NOMO-1 treated with DMSO at 0.1 percent for 48 hours (cell line): Measurements from ENCODE around the gene DDX23.
"Not testable (repeated sequence)": the region's sequence is repeated elsewhere in the genome, so short reads cannot be mapped to it uniquely, and the experiment has no call there.

ENCODE experiments used
- DNase-seq: peaks from one replicate; lab custom pipeline; 2025; ENCODE audit not compliant: unreplicated experiment; lab: John Stamatoyannopoulos, UW

The DDX23 gene

DNA sequence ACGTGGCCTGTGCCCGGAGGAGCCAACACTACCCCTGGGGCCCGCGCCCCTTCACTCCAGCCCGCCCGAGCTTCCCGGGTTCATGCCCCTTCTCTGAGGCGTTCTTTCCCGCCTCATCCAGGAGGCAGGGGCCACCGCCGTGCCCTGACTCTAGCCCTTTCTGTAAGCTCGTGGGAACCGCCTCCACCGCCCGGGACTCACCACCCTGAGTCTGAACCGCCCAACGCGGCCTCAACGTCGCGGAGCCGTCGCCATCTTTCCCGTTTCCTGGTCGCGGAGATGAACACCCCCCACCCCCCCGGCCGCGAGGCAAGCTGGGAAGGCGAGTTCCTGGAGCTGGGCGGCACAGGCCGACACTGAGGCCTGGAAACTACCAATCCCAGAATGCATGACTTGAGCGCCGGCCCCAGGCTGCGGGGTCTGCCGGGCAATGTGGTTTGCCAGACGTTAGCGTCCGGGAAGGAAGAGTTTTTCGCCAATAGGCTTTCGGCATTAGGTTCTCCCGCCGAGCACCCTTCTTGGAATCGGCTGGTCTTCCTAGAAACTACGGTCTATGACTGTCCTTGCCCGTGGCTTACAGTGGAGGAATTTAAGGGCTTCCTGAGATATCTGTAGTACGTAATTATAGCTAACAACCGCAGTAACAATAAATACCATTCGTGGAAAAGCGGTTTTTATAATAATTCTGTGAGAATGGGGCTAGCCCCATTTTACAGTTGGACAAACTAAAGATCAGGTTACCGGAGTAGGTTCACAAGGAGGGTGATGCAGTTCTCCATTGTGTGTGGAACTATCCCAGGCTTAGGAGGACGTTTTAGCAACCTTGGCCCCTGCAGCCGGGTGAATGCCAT, at the start of gene DDX23:
DDX23 (minus strand) TSS at position 281 of the 851 bp plus-strand sequence. CDS start 6,381 bp downstream, outside the sequence.
- DNase-seq: peak; percentile 97

DNA sequence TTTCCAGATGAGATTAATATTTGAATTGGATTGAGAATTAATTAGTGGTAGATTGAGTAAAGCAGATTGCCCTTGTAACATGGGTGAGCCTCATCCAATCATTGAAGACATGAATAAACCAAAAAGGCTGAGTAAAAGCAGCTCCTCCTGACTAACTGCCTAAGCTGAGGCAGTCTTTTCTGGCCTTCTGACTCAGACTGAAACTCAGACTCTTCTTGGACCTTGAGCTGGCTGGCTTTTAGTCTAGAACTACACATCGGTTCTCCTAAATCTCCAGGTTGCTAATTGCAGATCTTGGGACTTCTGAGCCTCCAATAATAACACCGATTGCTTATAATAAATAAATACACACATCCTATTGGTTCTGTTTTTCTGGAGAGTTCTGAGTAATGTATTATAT, 49.3 kb upstream of the DDX23 start:
- DNase-seq: no peak

DNA sequence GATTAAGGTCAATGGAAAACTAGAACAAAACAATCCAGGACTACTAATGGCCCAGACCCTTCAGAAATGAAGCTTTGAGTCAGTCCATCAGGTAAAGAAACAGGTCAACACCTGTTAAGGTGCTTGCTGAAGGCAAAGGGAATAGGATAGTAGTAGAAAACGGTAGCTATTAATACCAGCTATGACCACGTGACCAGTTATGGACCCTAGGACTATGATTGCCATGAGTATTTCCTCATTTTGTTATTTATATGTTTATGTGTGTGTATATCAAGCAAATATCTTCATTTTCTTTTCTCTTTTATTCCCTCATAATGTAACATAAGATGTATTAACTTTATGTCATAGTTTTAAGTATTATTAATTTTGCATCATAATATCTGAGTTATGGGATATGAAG, 47.7 kb upstream of the DDX23 start:
- DNase-seq: no peak

DNA sequence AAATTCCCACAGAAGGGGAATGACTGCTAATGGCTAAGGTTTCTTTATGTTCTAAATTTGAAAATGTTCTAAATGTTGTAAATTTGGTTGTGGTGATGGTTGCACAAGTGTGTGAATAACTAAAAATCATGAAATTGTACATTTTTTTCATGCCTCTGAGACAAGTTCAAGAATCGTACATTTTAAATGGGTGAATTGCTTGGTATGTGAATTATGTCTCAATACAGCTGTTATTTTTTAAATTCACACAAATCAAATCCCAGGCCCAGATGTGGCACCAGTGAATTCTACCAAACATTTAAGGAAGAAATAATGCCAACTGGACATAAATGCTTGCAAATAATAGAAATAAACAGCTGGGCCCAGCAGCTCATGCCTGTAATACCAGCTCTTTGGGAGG, 42.3 kb upstream of the DDX23 start:
- DNase-seq: no peak

DNA sequence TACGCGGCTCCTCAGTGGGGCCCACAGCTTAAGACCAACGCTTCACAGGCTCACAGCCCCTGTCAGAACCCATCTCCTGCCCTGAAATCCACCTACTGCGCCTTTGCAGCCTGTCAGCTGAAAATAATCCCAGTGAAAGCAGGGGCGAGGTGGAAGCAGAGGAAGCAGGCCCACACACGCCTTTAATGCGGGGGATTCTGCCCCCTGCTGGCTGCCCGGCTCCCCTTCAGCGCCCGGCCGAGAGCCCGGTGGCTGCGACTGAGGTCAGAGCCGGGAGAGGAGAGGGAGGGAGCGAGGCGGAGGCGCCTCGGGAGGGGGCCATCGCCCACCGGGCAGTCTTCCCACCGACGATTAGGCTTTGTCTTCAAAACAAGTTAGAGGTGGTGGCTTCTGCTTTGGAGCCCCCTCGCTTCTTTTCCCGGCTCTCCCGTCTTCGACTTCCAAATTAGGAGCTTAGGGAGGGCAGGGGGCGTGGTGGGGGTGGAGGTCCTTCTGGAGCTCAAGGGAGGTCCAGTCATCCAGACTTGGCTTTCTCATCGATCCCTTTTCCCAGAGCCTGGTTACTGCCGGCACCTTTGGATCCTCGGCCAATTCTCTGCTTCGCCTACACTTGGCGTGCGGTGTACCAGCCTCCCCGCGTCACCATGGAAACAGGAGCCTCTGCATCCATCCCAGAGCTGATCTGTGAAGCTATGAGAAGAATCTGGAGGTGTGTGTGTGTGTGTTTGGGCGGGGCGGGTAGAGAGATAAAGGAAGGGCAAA, 38.9 kb upstream of the DDX23 start:
- peak; percentile 56 for DNase-seq

DNA sequence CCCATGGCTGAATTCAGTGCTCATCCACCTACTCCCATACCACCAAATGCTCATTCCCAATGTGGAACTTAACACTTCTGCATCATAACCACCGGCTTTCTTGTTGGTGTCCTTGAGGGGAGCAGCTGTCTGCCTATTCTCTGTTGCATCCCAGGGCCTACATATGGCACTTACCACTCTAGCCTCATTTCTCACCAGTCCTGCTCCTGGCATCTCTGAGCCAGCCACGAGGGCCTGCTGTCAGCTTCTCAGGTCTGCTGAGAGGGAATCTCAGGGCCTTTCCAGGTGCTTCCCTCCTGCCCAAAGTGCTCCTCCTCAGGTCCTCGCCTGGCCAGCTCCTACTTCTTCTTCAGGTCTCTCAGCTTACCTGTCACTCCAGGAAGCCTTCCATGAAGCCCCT, 37.7 kb upstream of the DDX23 start:
- DNase-seq: no peak

DNA sequence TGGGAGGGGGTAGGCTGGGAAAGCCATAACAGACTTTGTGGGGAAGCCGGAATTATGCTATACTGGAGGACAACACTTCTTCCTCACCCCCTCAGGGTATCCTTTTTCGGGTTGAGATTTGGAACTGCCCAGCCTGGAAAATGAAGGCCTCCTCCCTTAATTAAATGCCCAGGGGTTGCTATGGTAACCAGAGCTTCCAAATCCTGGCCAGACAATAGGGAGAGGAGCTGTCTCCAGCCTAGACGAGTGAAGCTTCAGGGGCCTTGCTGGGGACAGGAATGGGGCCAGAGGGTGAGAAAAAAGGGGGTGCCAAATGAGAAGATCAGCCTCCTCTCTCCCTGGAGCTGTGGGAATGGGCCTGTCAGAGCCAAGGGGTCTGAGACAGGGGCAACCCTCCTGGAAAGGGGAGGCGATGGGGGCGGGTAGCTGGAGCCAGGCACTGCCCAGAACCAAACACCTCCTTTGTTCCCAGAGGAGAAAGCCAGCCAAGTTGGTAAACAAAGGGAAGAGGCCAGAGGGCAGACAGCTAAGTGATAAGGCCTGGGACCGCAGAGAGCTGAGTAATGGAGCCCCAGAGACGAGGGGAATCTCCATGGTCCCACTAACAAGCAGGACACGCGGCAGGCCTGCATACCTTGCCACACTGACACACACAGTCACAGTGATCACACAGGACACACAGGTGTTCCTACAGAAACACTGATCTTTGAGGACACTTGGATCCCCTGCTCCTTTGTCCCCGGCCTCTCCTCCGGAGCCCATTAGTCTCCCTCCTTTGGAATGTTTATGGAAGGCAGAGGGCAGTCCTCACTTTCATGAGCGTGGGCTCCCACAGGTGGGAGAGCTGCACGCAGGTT, 31.6 kb upstream of the DDX23 start:
- no peak for DNase-seq

DNA sequence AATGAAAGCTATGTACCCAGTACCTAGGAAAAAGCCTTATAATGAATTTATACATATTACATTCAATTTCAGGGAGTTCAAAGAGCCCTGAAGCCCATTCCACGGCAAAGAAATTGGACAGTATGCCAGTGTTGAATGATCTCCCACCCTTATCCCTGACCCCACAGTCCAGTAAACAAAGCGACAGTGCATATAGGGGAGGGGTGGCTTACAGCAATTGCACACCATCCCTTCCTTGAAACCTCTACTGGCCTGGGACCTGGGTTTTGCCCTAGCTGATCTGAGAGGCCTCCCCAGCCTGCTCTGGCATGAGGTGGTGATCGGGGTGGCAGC, 31.0 kb upstream of the DDX23 start:
- no peak for DNase-seq

DNA sequence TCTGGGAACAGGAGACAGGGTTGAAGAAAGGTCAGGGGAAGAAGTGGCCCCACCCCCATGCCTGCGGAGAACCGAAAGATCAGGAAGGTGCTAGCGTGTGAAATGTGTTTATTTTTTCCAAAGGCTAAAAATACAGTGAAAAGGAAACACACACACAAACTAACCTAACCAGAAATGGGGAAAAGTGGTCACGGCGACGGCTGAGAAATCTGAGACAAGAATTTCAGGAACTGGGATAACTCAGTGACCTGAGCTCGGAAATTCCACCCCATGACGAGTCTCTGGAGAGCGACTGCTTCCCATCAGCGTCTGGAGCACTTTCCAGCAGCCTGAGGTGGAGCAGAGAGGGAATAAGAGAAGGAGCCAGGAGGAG, 30.3 kb upstream of the DDX23 start:
- DNase-seq: no peak

DNA sequence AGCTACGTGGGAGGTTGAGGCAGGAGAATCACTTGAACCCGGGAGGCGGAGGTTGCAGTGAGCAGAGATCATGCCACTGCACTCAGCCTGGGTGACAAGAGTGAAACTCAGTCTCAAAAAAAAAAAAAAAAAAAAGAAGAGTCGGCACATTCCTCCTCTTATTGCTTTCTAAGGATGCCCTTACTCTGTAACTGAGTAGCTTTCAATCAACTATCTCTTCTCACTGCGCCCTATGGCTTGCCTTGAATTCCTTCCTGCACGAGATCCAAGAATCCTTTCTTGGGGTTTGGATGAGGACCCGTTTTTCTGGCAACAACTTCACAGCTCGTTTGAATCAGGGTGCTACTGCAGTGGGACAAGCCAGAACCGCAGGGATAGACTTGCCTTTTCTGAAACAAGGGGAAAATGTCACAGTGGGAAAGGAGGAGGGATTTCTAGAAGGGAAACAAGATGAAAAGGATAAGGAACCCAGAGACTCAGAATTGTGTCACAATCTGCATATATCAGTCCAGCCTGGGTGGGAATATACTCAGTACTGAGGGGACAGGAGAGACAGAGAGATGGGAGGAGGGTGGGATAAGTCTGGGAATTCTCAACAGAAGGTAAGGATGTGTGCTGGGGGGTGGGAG, 29.8 kb upstream of the DDX23 start:
- DNase-seq: no peak

DNA sequence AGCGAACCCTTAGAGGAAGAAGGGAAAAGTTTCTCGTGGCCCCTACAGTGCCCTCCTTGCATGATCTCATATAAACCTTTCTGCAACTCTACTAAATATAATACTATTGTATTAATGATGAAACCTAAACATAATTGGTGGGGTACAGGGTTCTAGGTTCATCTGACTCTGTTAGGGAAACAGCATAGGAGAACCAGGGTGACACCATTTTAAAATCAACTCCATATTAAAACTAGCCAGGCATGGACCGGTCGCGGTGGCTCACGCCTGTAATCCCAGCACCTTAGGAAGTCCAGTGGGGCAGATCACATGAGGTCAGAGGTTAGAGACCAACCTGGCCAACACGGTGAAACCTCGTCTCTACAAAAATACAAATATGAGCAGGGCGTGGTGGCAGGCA, 28.7 kb upstream of the DDX23 start:
- DNase-seq: no peak

DNA sequence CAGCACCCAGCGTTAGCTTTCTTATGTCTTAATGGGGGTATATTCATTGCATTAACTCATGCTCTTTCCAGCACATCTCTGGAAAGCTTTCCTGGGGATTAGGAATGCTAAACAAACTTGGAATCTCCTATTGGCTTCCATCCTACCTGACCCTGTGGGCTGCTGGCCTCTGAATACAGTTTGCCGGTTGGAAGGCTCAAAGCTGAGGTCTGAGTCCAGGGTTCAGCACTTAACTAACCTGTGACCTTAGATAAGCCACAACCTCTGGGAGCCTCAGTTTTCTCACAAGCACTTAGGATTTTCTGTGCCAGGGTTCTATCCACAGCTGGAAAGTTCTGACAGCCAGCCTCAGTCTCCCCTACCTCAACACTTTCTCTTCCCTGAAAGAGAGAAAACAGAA, 26.6 kb upstream of the DDX23 start:
- no peak for DNase-seq

DNA sequence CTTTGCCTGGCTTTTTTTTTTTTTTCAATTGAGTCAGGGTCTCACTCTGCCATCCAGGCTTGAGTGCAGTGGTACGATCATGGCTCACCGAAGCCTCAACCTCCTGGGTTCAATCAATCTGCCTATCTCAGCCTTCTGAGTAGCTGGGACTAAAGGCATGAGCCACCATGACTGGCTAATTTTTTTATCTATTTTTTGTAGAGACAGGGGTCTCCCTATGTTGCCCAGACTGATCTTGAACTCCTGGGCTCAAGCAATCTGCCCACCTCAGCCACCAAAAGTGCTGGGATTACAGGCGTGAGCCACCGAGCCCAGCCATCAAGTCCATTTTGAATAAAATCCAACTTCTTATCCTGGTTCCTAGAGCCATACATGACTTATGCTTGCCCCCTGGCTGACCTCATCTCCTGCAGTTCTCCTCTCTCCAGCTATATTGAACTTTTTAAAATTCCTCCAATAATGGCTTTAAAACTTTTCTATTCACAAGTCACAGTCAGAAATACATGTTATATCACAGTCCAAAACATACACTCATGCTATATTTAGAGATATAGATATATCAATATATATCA, 24.1 kb upstream of the DDX23 start:
- DNase-seq: no peak

DNA sequence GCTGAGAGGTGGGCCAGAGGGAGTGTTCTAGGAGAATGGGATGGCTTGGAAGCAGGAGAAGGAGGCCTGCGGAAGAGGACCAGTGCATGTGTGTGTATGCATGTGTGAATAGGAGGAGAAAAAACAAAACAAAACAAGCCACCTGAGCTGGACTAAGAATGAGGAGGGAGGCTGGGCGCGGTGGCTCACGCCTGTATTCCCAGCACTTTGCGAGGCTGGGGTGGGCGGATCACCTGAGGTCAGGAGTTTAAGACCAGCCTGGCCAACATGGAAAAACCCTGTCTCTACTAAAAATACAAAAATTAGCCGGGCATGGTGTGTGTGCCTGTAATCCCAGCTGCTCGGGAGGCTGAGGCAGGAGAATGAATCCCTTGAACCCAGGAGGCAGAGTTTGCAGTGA, 21.6 kb upstream of the DDX23 start:
- DNase-seq: not testable (repeated sequence)

DNA sequence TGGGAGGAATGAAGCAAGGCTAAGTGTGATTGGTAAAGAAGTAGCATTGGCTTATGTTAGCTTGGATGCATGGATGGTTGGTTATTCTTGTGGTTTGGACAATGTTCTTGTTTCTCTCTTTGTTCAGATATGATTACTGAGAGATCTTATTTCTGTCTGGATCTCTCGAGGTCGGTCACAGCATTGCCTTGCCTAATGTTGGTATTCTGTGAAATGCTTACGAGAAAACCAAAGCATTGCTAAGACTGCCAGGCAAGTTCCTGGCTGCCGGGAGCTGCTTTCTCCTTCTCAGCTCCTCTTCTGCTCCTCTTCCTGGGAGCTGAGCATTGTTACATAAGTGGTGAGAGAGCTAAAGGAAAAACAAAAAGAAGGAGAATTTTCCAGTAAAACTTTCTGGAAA, 21.1 kb upstream of the DDX23 start:
- no peak for DNase-seq

DNA sequence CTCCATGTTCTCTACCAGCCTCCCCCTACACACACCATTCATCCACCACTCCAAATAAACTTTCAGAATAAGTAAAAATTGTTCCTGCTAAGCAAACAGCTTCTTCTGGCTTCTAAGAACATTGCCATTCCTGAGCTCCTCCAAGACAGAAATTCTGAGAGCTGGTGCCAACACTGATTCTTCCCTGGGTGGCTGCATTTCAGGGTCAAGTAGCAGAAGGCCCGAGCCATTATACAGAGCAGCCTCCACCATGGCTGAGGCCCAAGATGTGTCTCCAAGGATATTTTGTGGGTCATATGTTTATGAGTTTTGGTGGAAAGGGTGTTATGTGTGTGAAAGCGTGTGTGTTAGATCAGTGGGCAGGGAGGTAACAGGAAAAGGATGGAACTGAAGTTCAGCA, 17.2 kb upstream of the DDX23 start:
- DNase-seq: no peak

DNA sequence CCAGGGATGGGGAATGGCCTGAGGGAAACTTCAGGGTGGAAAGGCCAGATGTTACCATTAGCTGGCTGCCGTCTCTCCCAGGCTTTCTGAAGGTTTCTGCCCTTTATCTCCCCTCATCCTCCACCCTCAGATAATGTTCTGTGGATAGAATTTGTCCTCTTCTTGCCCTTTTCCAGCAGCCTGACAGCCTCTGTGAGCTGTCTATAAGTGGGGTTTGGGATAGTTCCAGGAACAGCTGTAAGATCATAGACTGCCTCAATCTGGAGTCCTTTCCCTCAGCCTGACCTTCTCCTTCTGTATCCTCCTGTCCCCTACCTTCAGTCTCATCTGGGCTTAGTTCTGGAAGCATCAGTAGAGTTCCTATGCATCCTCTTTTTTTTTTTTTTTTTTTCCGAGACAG, 16.5 kb upstream of the DDX23 start:
- DNase-seq: no peak

DNA sequence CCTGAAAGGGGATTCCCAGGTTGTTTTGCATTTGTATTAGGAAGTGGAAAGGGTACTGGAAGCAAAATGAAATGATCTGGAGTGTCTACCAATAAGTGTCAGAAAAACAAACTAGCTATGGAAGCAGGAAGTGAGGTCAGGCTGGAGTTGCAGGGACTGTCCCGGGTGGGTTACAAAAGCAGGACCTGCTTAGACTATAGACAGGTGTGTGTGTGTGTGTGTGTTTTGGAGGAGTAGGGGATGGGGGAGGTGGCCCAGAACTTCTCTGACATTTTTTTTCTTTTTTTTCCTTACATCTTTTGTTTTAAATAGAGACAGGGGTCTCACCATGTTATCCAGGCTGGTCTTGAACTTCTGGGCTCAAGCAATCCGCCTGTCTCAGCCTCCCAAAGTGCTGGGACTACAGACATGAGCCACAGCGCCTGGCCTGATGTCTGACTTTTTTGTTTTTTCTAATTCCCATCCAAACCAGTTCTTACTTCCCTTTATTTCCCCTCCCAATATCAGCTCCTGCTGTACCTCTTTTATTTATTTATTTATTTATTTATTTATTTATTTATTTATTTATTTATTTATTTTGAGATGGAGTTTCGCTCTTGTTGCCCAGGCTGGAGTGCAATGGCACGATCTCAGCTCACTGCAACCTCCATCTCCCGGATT, 14.2 kb upstream of the DDX23 start:
- no peak for DNase-seq

DNA sequence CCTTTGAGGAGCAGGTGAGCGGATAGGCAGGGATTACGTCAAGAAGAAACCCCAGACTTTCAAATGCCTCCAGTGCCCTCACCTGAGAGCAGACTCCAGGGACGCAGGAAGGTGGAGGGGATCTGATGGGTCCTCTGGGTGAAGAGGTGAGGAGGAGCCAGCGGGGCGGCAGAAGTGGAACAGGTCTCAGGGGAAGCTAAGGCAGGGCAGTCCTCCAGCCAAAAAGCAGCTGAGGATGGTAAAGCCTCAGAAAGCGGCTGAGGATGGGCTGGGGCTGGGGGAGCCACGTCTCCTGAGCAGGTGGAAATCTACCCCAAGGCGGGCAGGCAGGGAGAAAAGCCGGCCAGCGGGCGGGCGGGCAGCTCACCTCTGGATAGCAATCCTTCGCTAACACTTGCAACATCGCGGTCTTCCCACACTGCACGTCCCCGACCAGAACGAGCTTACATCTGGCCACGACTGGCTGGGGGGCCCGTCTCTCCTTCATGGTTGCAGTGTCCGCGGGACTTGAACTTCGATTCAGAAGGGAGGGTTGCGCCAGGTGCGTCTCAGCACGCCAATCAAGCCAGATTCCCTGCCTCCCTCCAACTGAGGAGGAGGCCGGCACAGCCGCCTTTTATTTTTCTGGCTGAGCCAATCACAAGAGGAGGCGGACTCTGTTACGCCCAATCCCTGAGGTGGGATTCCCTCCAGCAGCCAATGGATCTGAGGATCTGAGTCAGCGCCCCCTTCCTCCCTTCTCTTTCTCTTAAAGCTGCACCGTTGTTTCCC, 13.5 kb upstream of the DDX23 start, which contains the start of gene RND1:
RND1 (minus strand) TSS at position 590 of the 771 bp plus-strand sequence; CDS start at position 487, 103 bp downstream.
- peak; percentile 84 for DNase-seq
